GM21367 (cell line): ENCODE data around the gene MOK.

Experiments
- ATAC-seq: cut with Tn5 transposase; IDR thresholded peaks from one replicate; pipeline ENCODE4 v1.9.1; 2021; ENCODE audit not compliant: unreplicated experiment

The MOK gene

GRCh38 chr14:102183886-102184285 is 121.1 kb downstream of the MOK start:
- ATAC-seq, result no peak

- no peak for ATAC-seq
Measured at GRCh38 chr14:102182936-102183619, 121.9 kb downstream of the MOK start.

DNA sequence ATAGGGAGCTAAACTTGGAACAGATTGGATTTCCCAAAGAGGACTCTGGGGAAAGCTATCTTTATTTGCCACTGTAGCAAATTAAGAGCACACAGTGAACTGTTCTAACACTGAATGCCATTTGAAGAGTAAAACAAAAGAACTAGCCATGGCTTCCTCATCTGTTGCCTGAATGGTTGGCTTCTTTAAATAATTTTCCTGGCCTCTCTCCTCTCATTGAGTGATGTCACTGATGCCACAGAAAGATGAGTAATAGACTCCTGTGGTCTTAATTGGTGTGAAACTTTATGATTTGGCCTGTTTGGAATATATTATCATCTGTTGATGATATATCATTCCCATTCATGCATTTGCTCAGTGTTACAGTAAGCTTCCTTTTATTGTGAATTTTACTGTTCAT is 122.8 kb downstream of the MOK start:
- no peak for ATAC-seq

DNA sequence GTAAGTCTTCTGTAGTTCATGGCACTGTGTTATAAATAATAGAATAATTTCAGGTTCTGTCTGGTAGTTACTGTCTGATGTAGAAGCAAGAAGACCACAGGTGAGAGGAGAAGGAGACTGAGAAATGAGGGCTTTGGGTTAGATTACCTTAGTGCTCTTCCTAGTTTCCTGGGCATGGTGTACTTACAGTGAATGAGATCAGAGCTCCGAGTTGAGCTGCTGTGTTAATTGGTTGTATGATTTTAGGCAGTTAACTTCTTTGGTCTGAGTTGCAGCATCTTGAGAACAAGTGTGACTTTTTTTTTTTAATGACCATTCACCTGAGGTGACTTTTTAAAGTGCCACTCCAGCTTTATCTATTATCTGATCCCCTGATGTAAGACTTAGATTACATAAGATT is 123.8 kb downstream of the MOK start:
- no peak for ATAC-seq

DNA sequence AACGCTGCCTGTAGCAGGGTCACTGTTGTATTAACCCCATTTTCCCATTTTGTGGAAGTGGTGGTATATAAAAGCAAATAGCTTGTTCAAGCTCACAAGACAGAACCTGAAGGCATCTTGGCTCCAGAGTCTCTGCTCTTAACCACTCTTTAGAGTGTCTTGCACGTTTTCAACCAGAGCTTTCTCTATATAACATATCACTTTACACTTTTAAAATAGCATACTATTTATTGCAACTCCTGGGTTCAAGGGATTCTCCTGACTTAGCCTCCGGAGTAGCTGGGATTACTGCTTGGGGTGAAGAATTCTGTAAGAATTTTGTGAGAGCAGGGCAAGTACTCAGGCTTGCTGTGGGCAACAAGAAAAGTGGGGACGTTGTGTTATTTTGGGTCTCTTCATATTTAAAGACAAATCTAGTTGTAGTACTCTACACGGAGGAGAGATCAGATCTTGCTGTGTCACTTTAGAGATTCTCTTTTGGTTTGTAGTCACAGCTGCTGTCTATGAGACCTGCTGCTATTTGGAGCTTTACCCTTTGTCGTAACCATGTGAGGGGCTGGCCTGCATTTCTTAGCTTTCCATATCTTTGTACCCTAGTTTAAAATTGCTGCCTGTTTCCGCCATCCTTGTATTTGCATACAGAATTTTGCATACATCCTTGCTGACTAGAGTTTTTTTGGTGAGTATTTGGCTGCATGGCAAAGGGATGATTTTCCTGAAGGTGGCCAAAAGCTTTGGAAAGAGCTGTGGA is 124.5 kb downstream of the MOK start:
- no peak for ATAC-seq
